K562 (cell line): ENCODE measurements around the gene PSMB2.

Experiments used
- ADNP ChIP-seq: fragments of 200-800 bp; sonication (Bioruptor generic); IDR thresholded peaks from 2 replicates; pipeline ENCODE4 v1.6.1; 2016; ENCODE audit warnings: missing genetic modification characterization, missing compliant biosample characterization
- ARHGAP35 ChIP-seq: fragments of 450-650 bp; IDR thresholded peaks from 2 replicates; pipeline ENCODE4 v1.6.1; 2018; ENCODE audit not compliant: partially characterized antibody
- KLF13 ChIP-seq: fragments of 450-650 bp; IDR thresholded peaks from 2 replicates; pipeline ENCODE4 v1.6.1; 2016; ENCODE audit warnings: missing genetic modification characterization, low read depth, mild to moderate bottlenecking, missing compliant biosample characterization, moderate library complexity, borderline replicate concordance
- MAX ChIP-seq: sonication (generic); formaldehyde crosslinking; IDR thresholded peaks from 2 replicates; pipeline ENCODE4 v1.9.0; 2022; ENCODE audit warnings: mild to moderate bottlenecking, missing genetic modification reagents
- POLR2AphosphoS5 ChIP-seq: IDR thresholded peaks from 2 replicates; pipeline ENCODE4 v1.6.1; 2011; ENCODE audit warnings: mild to moderate bottlenecking, low read depth, low read length, moderate library complexity; ENCODE audit not compliant: control insufficient read depth, insufficient read depth
- SIX5 ChIP-seq, 2 experiments: IDR thresholded peaks; 2 replicates each; pipeline ENCODE4 v1.6.1; 2011; ENCODE audit warnings: low read length in 2 of 2, borderline replicate concordance in 1 of 2, low read depth in 1 of 2, mild to moderate bottlenecking in 1 of 2, moderate library complexity in 1 of 2; ENCODE audit not compliant: insufficient read depth in 1 of 2
- TCF7L2 ChIP-seq: fragments of 150-350 bp; IDR thresholded peaks from 2 replicates; pipeline ENCODE4 v1.6.1; 2016; ENCODE audit warnings: low read depth, mild to moderate bottlenecking, low read length, moderate library complexity
- UBTF ChIP-seq, 2 experiments: IDR thresholded peaks; 2 replicates each; pipeline ENCODE4 v1.6.1; 2012; ENCODE audit warnings: improper control_type of control experiment in 2 of 2, low read depth in 2 of 2, low read length in 2 of 2, borderline replicate concordance in 1 of 2
- ZNF197 ChIP-seq: fragments of 200-800 bp; sonication (Bioruptor generic); IDR thresholded peaks from 2 replicates; pipeline ENCODE4 v1.6.1; 2016; ENCODE audit warnings: low read depth, missing genetic modification characterization, missing compliant biosample characterization
- ZNF551 ChIP-seq: fragments of 250-450 bp; sonication (Bioruptor Pico); IDR thresholded peaks from 2 replicates; pipeline ENCODE4 v1.5.0; 2021; ENCODE audit warnings: mild to moderate bottlenecking, moderate library complexity

GRCh38 chr1:35558374-35559316 lies 82.7 kb downstream of the PSMB2 start:
- TF ChIP-seq ZNF197 (no peak), ARHGAP35 (no peak), SIX5 (IDR thresholded peaks at IDR 0.05; ENCODE audit: borderline replicate concordance in 1 of 2, insufficient read depth in 1 of 2, low read depth in 1 of 2, low read length in 2 of 2) (no peak), KLF13 (no peak), ADNP (tag) (no peak), POLR2AphosphoS5 (no peak), ZNF551 (CRISPR knock-in tag) (no peak), MAX (peak; percentile 34; the same call in 1 of the 2 replicates), TCF7L2 (no peak), UBTF (IDR thresholded peaks at IDR 0.05; ENCODE audit: borderline replicate concordance in 1 of 2, low read depth in 2 of 2, low read length in 2 of 2) (no peak)
